Measurements from ENCODE around the gene ERG. TPM values are rescaled to one million over a fixed set of nuclear protein-coding genes. Genes with fewer than 3 reads are reported as not detected.

The ERG gene
- polyA plus RNA-seq, 1 donor from 2014 or later: not detected

GRCh38 chr21:38351961-38352521, 146.2 kb downstream of the ERG start:
- Histone ChIP-seq H3K27me3 (ENCODE audit: insufficient read depth, low read depth, low read length) (no peaks in the 10 kb centered on the region), H3K36me3 (ENCODE audit: insufficient read depth, low read length) (no peaks in the 10 kb centered on the region), H4K20me1 (ENCODE audit: insufficient read depth) (no peaks in the 10 kb centered on the region), H3K9me3 (ENCODE audit: low read length) (no peaks in the 10 kb centered on the region), H3K4me3 (ENCODE audit: low read length) (no peak overlapping the region), H2AFZ (ENCODE audit: low read depth, low read length) (no peak overlapping the region), H3K9me2 (ENCODE audit: insufficient read depth, low read length) (no peaks in the 10 kb centered on the region), H3K9ac (ENCODE audit: low read length) (no peak overlapping the region), H3F3A (ENCODE audit: insufficient read depth, low read length, poor library complexity, severe bottlenecking) (no peaks in the 10 kb centered on the region), H3K79me2 (replicated peaks; ENCODE audit: insufficient read depth, low read length) (no peaks in the 10 kb centered on the region), H3K27ac (ENCODE audit: low read length) (no peak overlapping the region), H3K4me2 (ENCODE audit: low read length) (no peak overlapping the region)
- TF ChIP-seq CTCF (IDR thresholded peaks at IDR 0.05; ENCODE audit: poor library complexity, severe bottlenecking) (no peak), REST (IDR thresholded peaks at IDR 0.05; ENCODE audit: borderline replicate concordance) (no peak), RAD21 (conservative IDR thresholded peaks at IDR 0.05) (no peak), EP300 (conservative IDR thresholded peaks at IDR 0.05; ENCODE audit: poor library complexity, severe bottlenecking) (no peak), EZH2 (IDR thresholded peaks at IDR 0.05; ENCODE audit: borderline replicate concordance, insufficient read depth, low read length, poor library complexity, severe bottlenecking) (no peak), MXI1 (conservative IDR thresholded peaks at IDR 0.05; ENCODE audit: poor library complexity, severe bottlenecking) (no peak), POLR2AphosphoS5 (IDR thresholded peaks at IDR 0.05) (no peak), SMC3 (conservative IDR thresholded peaks at IDR 0.05; ENCODE audit: poor library complexity) (no peak), TAF1 (IDR thresholded peaks at IDR 0.05; ENCODE audit: low read depth) (no peak)

- no peak overlapping the region for H3K9ac ChIP-seq (ENCODE audit: low read length)
- H3K36me3 ChIP-seq (ENCODE audit: insufficient read depth, low read length): no peaks in the 10 kb centered on the region
- H3K9me3 ChIP-seq (ENCODE audit: low read length): no peaks in the 10 kb centered on the region
- H3K9me2 ChIP-seq (ENCODE audit: insufficient read depth, low read length): no peaks in the 10 kb centered on the region
- no peaks in the 10 kb centered on the region for H3F3A ChIP-seq (ENCODE audit: insufficient read depth, low read length, poor library complexity, severe bottlenecking)
- H4K20me1 ChIP-seq (ENCODE audit: insufficient read depth): no peaks in the 10 kb centered on the region
- no peak overlapping the region for H2AFZ ChIP-seq (ENCODE audit: low read depth, low read length)
- no peaks in the 10 kb centered on the region for H3K27me3 ChIP-seq (ENCODE audit: insufficient read depth, low read depth, low read length)
- H3K27ac ChIP-seq (ENCODE audit: low read length): no peak overlapping the region
- no peak overlapping the region for H3K4me2 ChIP-seq (ENCODE audit: low read length)
- H3K4me3 ChIP-seq (ENCODE audit: low read length): no peak overlapping the region
- H3K79me2 ChIP-seq (replicated peaks; ENCODE audit: insufficient read depth, low read length): no peaks in the 10 kb centered on the region
- TF ChIP-seq MXI1 (conservative IDR thresholded peaks at IDR 0.05; ENCODE audit: poor library complexity, severe bottlenecking) (no peak), CTCF (IDR thresholded peaks at IDR 0.05; ENCODE audit: poor library complexity, severe bottlenecking) (no peak), SMC3 (conservative IDR thresholded peaks at IDR 0.05; ENCODE audit: poor library complexity) (no peak), TAF1 (IDR thresholded peaks at IDR 0.05; ENCODE audit: low read depth) (no peak), RAD21 (conservative IDR thresholded peaks at IDR 0.05) (no peak), EZH2 (IDR thresholded peaks at IDR 0.05; ENCODE audit: borderline replicate concordance, insufficient read depth, low read length, poor library complexity, severe bottlenecking) (no peak), REST (IDR thresholded peaks at IDR 0.05; ENCODE audit: borderline replicate concordance) (no peak), POLR2AphosphoS5 (IDR thresholded peaks at IDR 0.05) (no peak), EP300 (conservative IDR thresholded peaks at IDR 0.05; ENCODE audit: poor library complexity, severe bottlenecking) (no peak)
These were observed 146.9 kb downstream of the ERG start for GRCh38 chr21:38351176-38351959.
